HepG2 (cell line): ENCODE results near the gene ITPK1. TPM values are rescaled to one million over a fixed set of nuclear protein-coding genes. Genes with fewer than 3 reads are reported as not detected.

ENCODE experiments used
- ATAC-seq: fragments of 200-7000 bp; cut with Tn5 transposase; 3 replicates; pipeline ENCODE4 v1.9.1; 2020; ENCODE audit warnings: mild to moderate bottlenecking, moderate library complexity
- BruUV-seq: library from RNA; stranded (reverse); fragments of 400-500 nt; replicated peaks from 2 replicates; lab custom pipeline; 2021; lab: Mats Ljungman, UMichigan
- CTCF ChIA-PET: fragments of 300-600 bp; formaldehyde crosslinking; extraction: SDS; loops from one replicate; lab custom pipeline; 2021; ENCODE audit warnings: low total read pairs, inconsistent platforms, low intra/inter-chr PET ratio; lab: Yijun Ruan, JAX
- POLR2A ChIA-PET: fragments of 350-600 bp; sonication (Branson Sonifier 250); formaldehyde crosslinking; loops from one replicate; lab custom pipeline; 2020; ENCODE audit warnings: antibody characterized with exemption, inconsistent platforms; lab: Yijun Ruan, JAX
- DNase-seq: peaks from one replicate; pipeline ENCODE4 v3.0.0-alpha.2; 2015; ENCODE audit warnings: low spot score
- FAIRE-seq: peaks from 3 replicates; lab custom pipeline; 2011; peaks lifted over from hg19 to GRCh38; lab: Jason Lieb, UNC
- H2AFZ ChIP-seq: one replicate; pipeline ENCODE4 v1.6.1; 2011; ENCODE audit warnings: low read length, inconsistent platforms
- H3K27ac ChIP-seq: fragments of 300-600 bp; 3 replicates; pipeline ENCODE4 v1.8.0; 2011; ENCODE audit warnings: mixed run types, mild to moderate bottlenecking, mixed read lengths, low read length, inconsistent platforms; ENCODE audit not compliant: insufficient read depth; ENCODE audit errors: extremely low read length
- H3K27me3 ChIP-seq, 2 experiments: fragments of 200-600 bp in 1 of 2; 2 replicates in 1 of 2; 3 replicates in 1 of 2; pipeline versions ENCODE4 v1.6.0 to v1.8.0; 2011; ENCODE audit warnings: low read length in 2 of 2, mild to moderate bottlenecking in 2 of 2, moderate library complexity in 2 of 2, inconsistent platforms in 1 of 2; ENCODE audit not compliant: insufficient read depth in 2 of 2, control insufficient read depth in 1 of 2
- H3K36me3 ChIP-seq, 2 experiments: fragments of 200-600 bp in 1 of 2; replicated peaks in 1 of 2; 2 replicates in 1 of 2; 3 replicates in 1 of 2; pipeline versions ENCODE4 v1.5.1 to v1.8.0; 2011; ENCODE audit warnings: low read length in 2 of 2, inconsistent platforms in 1 of 2; ENCODE audit not compliant: insufficient read depth in 2 of 2, control insufficient read depth in 1 of 2
- H3K4me1 ChIP-seq: 2 replicates; pipeline ENCODE4 v1.5.1; 2012; ENCODE audit warnings: low read length, inconsistent platforms; ENCODE audit not compliant: insufficient read depth
- H3K4me2 ChIP-seq: 2 replicates; pipeline ENCODE4 v1.6.0; 2011; ENCODE audit warnings: low read depth, low read length, inconsistent platforms
- H3K4me3 ChIP-seq, 3 experiments: fragments of 200-600 bp in 1 of 3; sonication (generic), shearing (Covaris generic) in 1 of 3; replicated peaks in 1 of 3; 2 replicates each; pipeline ENCODE4 v1.5.1; 2011 to 2016; ENCODE audit warnings: low read length in 3 of 3, inconsistent platforms in 2 of 3, low read depth in 2 of 3, mild to moderate bottlenecking in 2 of 3, control low read depth in 1 of 3, mixed read lengths in 1 of 3; ENCODE audit not compliant: insufficient read depth in 1 of 3
- H3K79me2 ChIP-seq: one replicate; pipeline ENCODE4 v1.6.1; 2011; ENCODE audit warnings: low read length, inconsistent platforms; ENCODE audit not compliant: insufficient read depth
- H3K9ac ChIP-seq: 2 replicates; pipeline ENCODE4 v1.6.0; 2011; ENCODE audit warnings: mild to moderate bottlenecking, low read depth, low read length, inconsistent platforms; ENCODE audit not compliant: insufficient read depth
- H3K9me3 ChIP-seq: 2 replicates; pipeline ENCODE4 v1.5.1; 2012; ENCODE audit warnings: mild to moderate bottlenecking, low read length
- H4K20me1 ChIP-seq: 2 replicates; pipeline ENCODE4 v1.6.0; 2011; ENCODE audit warnings: inconsistent platforms, mild to moderate bottlenecking, low read length, moderate library complexity; ENCODE audit not compliant: insufficient read depth
- ARNTL ChIP-seq: sonication (generic); formaldehyde crosslinking; IDR thresholded peaks from 2 replicates; pipeline ENCODE4 v1.4.0; 2020; ENCODE audit warnings: mild to moderate bottlenecking, missing genetic modification reagents
- ASH2L ChIP-seq: fragments of 300-600, 200-600 bp; sonication (generic); IDR thresholded peaks from 2 replicates; pipeline ENCODE4 v1.7.0; 2017; ENCODE audit warnings: low read depth, mild to moderate bottlenecking, moderate library complexity, mixed read lengths, low read length; ENCODE audit not compliant: insufficient read length
- ELF1 ChIP-seq: sonication (generic); formaldehyde crosslinking; IDR thresholded peaks from 2 replicates; pipeline ENCODE4 v1.4.0; 2020; ENCODE audit warnings: missing genetic modification reagents
- FOSL1 ChIP-seq: sonication (generic); formaldehyde crosslinking; IDR thresholded peaks from 2 replicates; pipeline ENCODE4 v1.9.0; 2021; ENCODE audit warnings: missing genetic modification reagents, borderline replicate concordance
- GATA4 ChIP-seq: sonication (generic); IDR thresholded peaks from 2 replicates; pipeline ENCODE4 v1.6.1; 2016; ENCODE audit warnings: antibody characterized with exemption, low read depth, borderline replicate concordance
- IKZF4 ChIP-seq: sonication (generic); formaldehyde crosslinking; IDR thresholded peaks from 2 replicates; pipeline ENCODE4 v1.5.1; 2020; ENCODE audit warnings: borderline replicate concordance, mild to moderate bottlenecking, low read depth, missing genetic modification reagents; ENCODE audit errors: not compliant biosample characterization
- NFRKB ChIP-seq: fragments of 450-650 bp; IDR thresholded peaks from 2 replicates; pipeline ENCODE4 v1.6.1; 2017
- PBX2 ChIP-seq: IDR thresholded peaks from 2 replicates; pipeline ENCODE4 v1.6.1; 2016; ENCODE audit warnings: control low read depth
- REXO4 ChIP-seq: sonication (generic); formaldehyde crosslinking; IDR thresholded peaks from 2 replicates; pipeline ENCODE4 v1.8.0; 2022; ENCODE audit warnings: missing genetic modification reagents, mild to moderate bottlenecking, borderline replicate concordance
- RFX5 ChIP-seq: IDR thresholded peaks from 2 replicates; pipeline ENCODE4 v1.6.1; 2011; ENCODE audit warnings: low read depth, low read length, improper control_type of control experiment
- SP140L ChIP-seq: sonication (generic); formaldehyde crosslinking; IDR thresholded peaks from 2 replicates; pipeline ENCODE4 v1.4.0; 2020; ENCODE audit warnings: missing genetic modification reagents, borderline replicate concordance
- TOE1 ChIP-seq: sonication (generic); formaldehyde crosslinking; IDR thresholded peaks from 2 replicates; pipeline ENCODE4 v1.4.0; 2020; ENCODE audit warnings: mild to moderate bottlenecking, missing genetic modification reagents
- ZNF225 ChIP-seq: sonication (generic); formaldehyde crosslinking; IDR thresholded peaks from 2 replicates; pipeline ENCODE4 v1.4.0; 2020; ENCODE audit warnings: mild to moderate bottlenecking, missing genetic modification reagents
- ZNF333 ChIP-seq: sonication (generic); formaldehyde crosslinking; IDR thresholded peaks from 2 replicates; pipeline ENCODE4 v1.4.0; 2020; ENCODE audit warnings: mild to moderate bottlenecking, missing genetic modification reagents, borderline replicate concordance
- ZNF33B ChIP-seq: sonication (generic); formaldehyde crosslinking; IDR thresholded peaks from 2 replicates; pipeline ENCODE4 v1.5.1; 2020; ENCODE audit warnings: mild to moderate bottlenecking, missing genetic modification reagents
- ZNF562 ChIP-seq: sonication (generic); formaldehyde crosslinking; IDR thresholded peaks from 2 replicates; pipeline ENCODE4 v1.8.0; 2022; ENCODE audit warnings: missing genetic modification reagents, borderline replicate concordance
- ZNF607 ChIP-seq: sonication (generic); formaldehyde crosslinking; IDR thresholded peaks from 2 replicates; pipeline ENCODE4 v1.5.1; 2020; ENCODE audit warnings: missing genetic modification reagents, mild to moderate bottlenecking, borderline replicate concordance
- ZNF672 ChIP-seq: sonication (generic); formaldehyde crosslinking; IDR thresholded peaks from 2 replicates; pipeline ENCODE4 v1.8.1; 2022; ENCODE audit warnings: missing genetic modification reagents
- WGBS: methylation state at CpG from one replicate; pipeline ENCODE4 v1.1.6; 2017; ENCODE audit warnings: low lambda C conversion rate; 5-methylcytosine and 5-hydroxymethylcytosine counted together
- in situ Hi-C: cut with HindIII; loops from 2 replicates; pipeline ENCODE4 v1.10.0; 2017; ENCODE audit warnings: low pct_unique_long_range_greater_than_20kb; ENCODE audit not compliant: extremely low pct_ligation_motif_present
- intact Hi-C: fragments of 100-400 bp; cut with micrococcal nuclease; formaldehyde crosslinking; loops from one replicate; pipeline ENCODE4 v1.10.0; 2022; ENCODE audit not compliant: unreplicated experiment
- polyA plus RNA-seq, 8 experiments: library from polyadenylated mRNA; depleted of rRNA in 3 of 8; stranded (reverse) in 7 of 8; unstranded in 1 of 8; fragments of >200 nt; fragmentation: Illumina TruSeq in 4 of 8; extraction: Trizol in 4 of 8; gene quantifications; 2 replicates each; pipeline versions ENCODE4 v1.2.1 to v1.2.3, GENCODE V29; 2011 to 2016; ENCODE audit warnings: low read depth in 4 of 8, missing spikeins in 1 of 8, mixed read lengths in 1 of 8; ENCODE audit not compliant: insufficient read depth in 1 of 8
- total RNA-seq, 5 experiments: library from RNA; depleted of rRNA; stranded (reverse); fragments of >200 nt; fragmentation: Illumina TruSeq; extraction: Trizol; gene quantifications; 2 replicates each; pipeline ENCODE4 v1.2.3, GENCODE V29; 2016; ENCODE audit warnings: low read depth in 1 of 5
- TF ChIP-seq, protein P1 (sequence below): sonication (generic); formaldehyde crosslinking; IDR thresholded peaks from 2 replicates; pipeline ENCODE4 v1.8.0; 2022; ENCODE audit warnings: mild to moderate bottlenecking, missing genetic modification reagents, borderline replicate concordance
- TF ChIP-seq, protein P2 (sequence below): sonication (generic); formaldehyde crosslinking; IDR thresholded peaks from 2 replicates; pipeline ENCODE4 v1.4.0; 2020; ENCODE audit warnings: low read depth, missing genetic modification reagents

The ITPK1 gene
- total and polyA plus RNA-seq, 2 of the 13 experiments (the other 11 are each of a cell fraction or from before 2014, with no cell fraction given), result 20.5 to 47.5 TPM

DNA sequence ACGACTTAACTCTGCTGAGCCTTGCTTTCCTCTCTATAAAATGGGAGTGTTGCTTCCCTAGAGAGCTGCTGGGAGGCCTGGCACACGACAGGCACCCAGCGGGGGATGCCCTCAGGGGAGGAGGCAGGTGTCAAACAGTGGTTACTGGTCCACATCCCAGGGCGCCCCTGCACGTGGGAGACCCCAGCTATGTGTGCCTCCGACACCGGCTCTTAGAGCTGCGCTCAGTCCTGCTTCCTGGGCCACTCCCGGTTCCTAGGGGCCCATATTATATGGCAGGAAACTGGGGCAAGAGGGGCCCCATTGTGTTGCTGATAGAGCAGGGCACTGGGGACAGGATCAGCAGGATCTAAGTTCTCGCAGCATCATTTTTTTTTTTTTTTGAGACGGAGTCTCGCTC lies 145.5 kb downstream of the ITPK1 start:
- Histone ChIP-seq H4K20me1 (no peaks in the 10 kb centered on the region), H3K4me1 (peaks cover 9% of the 10 kb centered on the region), H3K4me2 (no peak overlapping the region), H3K27ac (no peak overlapping the region), H3K27me3 (no peaks in the 10 kb centered on the region), H3K79me2 (no peaks in the 10 kb centered on the region), H3K4me3 (no peak overlapping the region), H3K36me3 (no peaks in the 10 kb centered on the region; a peak in 1 of 5 replicates), H2AFZ (no peak overlapping the region), H3K9ac (no peak overlapping the region), H3K9me3 (no peaks in the 10 kb centered on the region)
- intact Hi-C loops (loop anchor here (5.0 kb wide), 1 partner anchor 167 kb away; no protein-coding TSS in a partner anchor), in situ Hi-C loops (no loop called here)
- FAIRE-seq (no peak), ATAC-seq (no peak), DNase-seq (no peak)
- BruUV-seq, result no TSS peak
- CTCF ChIA-PET, result no interaction called here
- WGBS, result 94% methylated on average over 9 of the region's 12 CpGs
- TF ChIP-seq RFX5, result no peak
- TF ChIP-seq ELF1 (CRISPR knock-in tag), result no peak
- TF ChIP-seq, protein P1, sequence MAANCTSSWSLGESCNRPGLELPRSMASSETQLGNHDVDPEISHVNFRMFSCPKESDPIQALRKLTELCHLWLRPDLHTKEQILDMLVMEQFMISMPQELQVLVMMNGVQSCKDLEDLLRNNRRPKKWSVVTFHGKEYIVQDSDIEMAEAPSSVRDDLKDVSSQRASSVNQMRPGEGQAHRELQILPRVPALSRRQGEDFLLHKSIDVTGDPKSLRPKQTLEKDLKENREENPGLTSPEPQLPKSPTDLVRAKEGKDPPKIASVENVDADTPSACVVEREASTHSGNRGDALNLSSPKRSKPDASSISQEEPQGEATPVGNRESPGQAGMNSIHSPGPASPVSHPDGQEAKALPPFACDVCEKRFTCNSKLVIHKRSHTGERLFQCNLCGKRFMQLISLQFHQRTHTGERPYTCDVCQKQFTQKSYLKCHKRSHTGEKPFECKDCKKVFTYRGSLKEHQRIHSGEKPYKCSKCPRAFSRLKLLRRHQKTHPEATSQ, result no peak
- TF ChIP-seq TOE1 (CRISPR knock-in tag), result no peak
- no peak for TF ChIP-seq ZNF672
- no peak for TF ChIP-seq ZNF333 (CRISPR knock-in tag)
- no peak for TF ChIP-seq ZNF562 (CRISPR knock-in tag)
- no peak for TF ChIP-seq PBX2 (CRISPR knock-in tag)
- no peak for TF ChIP-seq GATA4
- no peak for TF ChIP-seq ASH2L
- TF ChIP-seq ZNF225, result no peak
- no peak for TF ChIP-seq ARNTL (CRISPR knock-in tag)
- no peak for TF ChIP-seq REXO4
- no peak for TF ChIP-seq NFRKB
- no peak for TF ChIP-seq IKZF4
- TF ChIP-seq, protein P2, sequence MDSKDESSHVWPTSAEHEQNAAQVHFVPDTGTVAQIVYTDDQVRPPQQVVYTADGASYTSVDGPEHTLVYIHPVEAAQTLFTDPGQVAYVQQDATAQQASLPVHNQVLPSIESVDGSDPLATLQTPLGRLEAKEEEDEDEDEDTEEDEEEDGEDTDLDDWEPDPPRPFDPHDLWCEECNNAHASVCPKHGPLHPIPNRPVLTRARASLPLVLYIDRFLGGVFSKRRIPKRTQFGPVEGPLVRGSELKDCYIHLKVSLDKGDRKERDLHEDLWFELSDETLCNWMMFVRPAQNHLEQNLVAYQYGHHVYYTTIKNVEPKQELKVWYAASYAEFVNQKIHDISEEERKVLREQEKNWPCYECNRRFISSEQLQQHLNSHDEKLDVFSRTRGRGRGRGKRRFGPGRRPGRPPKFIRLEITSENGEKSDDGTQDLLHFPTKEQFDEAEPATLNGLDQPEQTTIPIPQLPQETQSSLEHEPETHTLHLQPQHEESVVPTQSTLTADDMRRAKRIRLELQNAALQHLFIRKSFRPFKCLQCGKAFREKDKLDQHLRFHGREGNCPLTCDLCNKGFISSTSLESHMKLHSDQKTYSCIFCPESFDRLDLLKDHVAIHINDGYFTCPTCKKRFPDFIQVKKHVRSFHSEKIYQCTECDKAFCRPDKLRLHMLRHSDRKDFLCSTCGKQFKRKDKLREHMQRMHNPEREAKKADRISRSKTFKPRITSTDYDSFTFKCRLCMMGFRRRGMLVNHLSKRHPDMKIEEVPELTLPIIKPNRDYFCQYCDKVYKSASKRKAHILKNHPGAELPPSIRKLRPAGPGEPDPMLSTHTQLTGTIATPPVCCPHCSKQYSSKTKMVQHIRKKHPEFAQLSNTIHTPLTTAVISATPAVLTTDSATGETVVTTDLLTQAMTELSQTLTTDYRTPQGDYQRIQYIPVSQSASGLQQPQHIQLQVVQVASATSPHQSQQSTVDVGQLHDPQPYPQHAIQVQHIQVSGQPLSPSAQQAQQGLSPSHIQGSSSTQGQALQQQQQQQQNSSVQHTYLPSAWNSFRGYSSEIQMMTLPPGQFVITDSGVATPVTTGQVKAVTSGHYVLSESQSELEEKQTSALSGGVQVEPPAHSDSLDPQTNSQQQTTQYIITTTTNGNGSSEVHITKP (CRISPR knock-in tag), result no peak
- TF ChIP-seq ZNF607 (CRISPR knock-in tag), result no peak
- no peak for TF ChIP-seq FOSL1 (CRISPR knock-in tag)
- TF ChIP-seq ZNF33B (CRISPR knock-in tag), result no peak
- no peak for TF ChIP-seq SP140L (CRISPR knock-in tag)
- TF ChIP-seq, all 625 proteins: peak for 0
- POLR2A ChIA-PET, result no interaction called here
